Lower leg skin (tissue), 4 donors: Measurements from ENCODE around the gene TMPRSS9. TPM values are rescaled to one million over a fixed set of nuclear protein-coding genes. Genes with fewer than 3 reads are reported as not detected.

ENCODE experiments used
- microRNA-seq, 2 donors: library from miRNA; unstranded; fragments of <30 nt; microRNA quantifications; one replicate each; pipeline ENCODE4, GENCODE V29; 2016; ENCODE audit warnings: borderline replicate concordance in 2 of 2, borderline number of aligned reads in 1 of 2
- total RNA-seq, 4 donors: library from RNA; depleted of rRNA; stranded (reverse); fragments of >200 nt; gene quantifications; one replicate each; pipeline ENCODE4 v1.1.0, GENCODE V29; 2016

Gene TMPRSS9
- total RNA-seq, 4 donors from 2014 or later = not detected

Small RNA genes within 50 kb of the gene (microRNA-seq; reads per million reads assigned to microRNA genes)
- gene MIR7108 = 0 reads per million in 2 donors

Other genes with a start within 250 kb of the TMPRSS9 start
- gene AP3D1, start 208.7 kb upstream of the TMPRSS9 start, total RNA-seq = 10 to 100 TPM; 46.5 to 84.7 (median 71.8) TPM
- 10 to 100 TPM; 17.5 to 31.3 (median 20.7) TPM for gene DOT1L, start 196.3 kb upstream of the TMPRSS9 start, total RNA-seq
- 10 to 100 TPM; 52.2 to 80.5 (median 70.0) TPM for gene PLEKHJ1, start 123.9 kb upstream of the TMPRSS9 start, total RNA-seq
- gene SF3A2, start 123.4 kb upstream of the TMPRSS9 start, total RNA-seq = 10 to 100 TPM; 35.6 to 85.6 (median 47.8) TPM
- 1 to 10 TPM in 3 of 4 donors, under 1 TPM in 1; 0.13 to 1.3 (median 1.2) TPM for gene AMH, start 110.9 kb upstream of the TMPRSS9 start, total RNA-seq
- gene JSRP1, start 103.8 kb upstream of the TMPRSS9 start, total RNA-seq = not detected
- gene PEAK3, start 78.1 kb upstream of the TMPRSS9 start, total RNA-seq = under 1 TPM; 0.30 to 0.97 (median 0.76) TPM
- under 1 TPM in 1 of 4 donors, not detected in 3; 0.26 TPM for gene LINGO3, start 52.1 kb upstream of the TMPRSS9 start, total RNA-seq
- gene LSM7, start 31.7 kb upstream of the TMPRSS9 start, total RNA-seq = 100 to 1,000 TPM in 2 of 4 donors, 10 to 100 TPM in 2; 57.2 to 140 (median 94.9) TPM
- gene SPPL2B, start 31.6 kb upstream of the TMPRSS9 start, total RNA-seq = 10 to 100 TPM; 36.1 to 84.7 (median 51.0) TPM
- 10 to 100 TPM; 34.2 to 52.8 (median 44.9) TPM for gene TIMM13, start 67.3 kb downstream of the TMPRSS9 start, total RNA-seq
- 10 to 100 TPM; 14.4 to 41.8 (median 34.7) TPM for gene LMNB2, start 96.7 kb downstream of the TMPRSS9 start, total RNA-seq
- gene GADD45B, start 115.9 kb downstream of the TMPRSS9 start, total RNA-seq = 100 to 1,000 TPM in 2 of 4 donors, 10 to 100 TPM in 2; 74.0 to 205 (median 106) TPM